HCT116 (cell line): ENCODE results near the gene CFHR2. TPM values are rescaled to one million over a fixed set of nuclear protein-coding genes. Genes with fewer than 3 reads are reported as not detected.
A peak's percentile ranks its signal among the peaks of the same experiment; 100 is the strongest.
"Not testable (repeated sequence)": the region's sequence is repeated elsewhere in the genome, so short reads cannot be mapped to it uniquely, and the experiment has no call there.

Source experiments
- ATAC-seq: fragments of 200-7000 bp; cut with Tn5 transposase; 2 replicates; pipeline ENCODE4 v1.9.1; 2020; ENCODE audit warnings: mild to moderate bottlenecking, moderate library complexity
- BruUV-seq: library from RNA; stranded (reverse); fragments of 400-500 nt; replicated peaks from 2 replicates; lab custom pipeline; 2021; lab: Mats Ljungman, UMichigan
- CTCF ChIA-PET: fragments of 300-600 bp; sonication (Branson Sonifier 250); formaldehyde crosslinking; loops from one replicate; lab custom pipeline; 2021; ENCODE audit warnings: antibody characterized with exemption; lab: Charles Lee
- POLR2A ChIA-PET: fragments of 300-600, 350-600 bp; sonication (Branson Sonifier 250); formaldehyde crosslinking; loops from one replicate; lab custom pipeline; 2021; ENCODE audit warnings: antibody characterized with exemption; lab: Charles Lee
- RAD21 ChIA-PET, 2 experiments: fragments of 300-600 bp; sonication (Branson Sonifier 250); formaldehyde crosslinking; loops; one replicate each; lab custom pipeline; 2023; ENCODE audit warnings: low total read pairs in 2 of 2; ENCODE audit not compliant: uncharacterized antibody in 2 of 2, unreplicated experiment in 2 of 2, low non-redundant PET in 1 of 2; lab: Charles Lee
- DNase-seq: peaks from one replicate; pipeline ENCODE4 v3.0.0-alpha.2; 2010; ENCODE audit warnings: low read depth, low spot score
- H2AFZ ChIP-seq: fragments of 200-600 bp; shearing (Covaris generic), sonication (generic); 2 replicates; pipeline ENCODE4 v1.6.1; 2017; ENCODE audit warnings: low read depth, mixed run types, mixed read lengths, antibody characterized with exemption, low read length; ENCODE audit not compliant: poor library complexity, severe bottlenecking
- H3K27ac ChIP-seq: 2 replicates; pipeline ENCODE4 v1.5.1; 2012; ENCODE audit warnings: low read depth, low read length
- H3K27me3 ChIP-seq: fragments of 200-600 bp; sonication (generic); 2 replicates; pipeline ENCODE4 v1.6.1; 2016; ENCODE audit warnings: mixed run types, low read length, mixed read lengths; ENCODE audit not compliant: insufficient read depth
- H3K36me3 ChIP-seq, 2 experiments: fragments of 200-500 bp in 1 of 2; fragments of 200-600 bp in 1 of 2; sonication (Bioruptor generic) in 1 of 2; sonication (generic) in 1 of 2; 2 replicates each; pipeline versions ENCODE4 v1.5.1 to v1.6.1; 2014 to 2016; ENCODE audit warnings: low read length in 2 of 2, inconsistent platforms in 1 of 2, mixed read lengths in 1 of 2, mixed run types in 1 of 2; ENCODE audit not compliant: insufficient read depth in 2 of 2, control insufficient read depth in 1 of 2
- H3K4me1 ChIP-seq, 2 experiments: fragments of 200-600 bp in 1 of 2; sonication (generic) in 1 of 2; 2 replicates each; pipeline versions ENCODE4 v1.5.1 to v1.6.1; 2012 to 2017; ENCODE audit warnings: low read length in 2 of 2, inconsistent platforms in 1 of 2, mild to moderate bottlenecking in 1 of 2, mixed read lengths in 1 of 2, mixed run types in 1 of 2, moderate library complexity in 1 of 2; ENCODE audit not compliant: insufficient read depth in 2 of 2, control insufficient read depth in 1 of 2
- H3K4me2 ChIP-seq: fragments of 200-600 bp; sonication (generic); 2 replicates; pipeline ENCODE4 v1.6.1; 2017; ENCODE audit warnings: mixed run types, low read length, mixed read lengths
- H3K4me3 ChIP-seq, 2 experiments: fragments of 200-600 bp in 1 of 2; sonication (generic) in 1 of 2; replicated peaks in 1 of 2; 2 replicates each; pipeline ENCODE4 v1.5.1; 2011 to 2016; ENCODE audit warnings: low read length in 2 of 2, control low read depth in 1 of 2, low read depth in 1 of 2, mild to moderate bottlenecking in 1 of 2, mixed read lengths in 1 of 2, mixed run types in 1 of 2
- H3K79me2 ChIP-seq: fragments of 200-600 bp; sonication (generic); 2 replicates; pipeline ENCODE4 v1.6.1; 2017; ENCODE audit warnings: mild to moderate bottlenecking, mixed run types, low read length, moderate library complexity, mixed read lengths; ENCODE audit not compliant: insufficient read depth
- H3K9ac ChIP-seq: fragments of 200-600 bp; sonication (generic); 2 replicates; pipeline ENCODE4 v1.6.1; 2016; ENCODE audit warnings: low read length, mixed read lengths
- H3K9me2 ChIP-seq: fragments of 200-600 bp; sonication (generic), shearing (Covaris generic); 2 replicates; pipeline ENCODE4 v1.6.1; 2017; ENCODE audit warnings: mixed run types, mild to moderate bottlenecking, moderate library complexity; ENCODE audit not compliant: insufficient read depth
- H3K9me3 ChIP-seq, 2 experiments: fragments of 200-500 bp in 1 of 2; fragments of 200-600 bp in 1 of 2; sonication (Bioruptor generic) in 1 of 2; sonication (generic) in 1 of 2; 2 replicates each; pipeline ENCODE4 v1.6.1; 2014 to 2017; ENCODE audit warnings: low read length in 2 of 2, mixed read lengths in 2 of 2, inconsistent platforms in 1 of 2, low read depth in 1 of 2, mild to moderate bottlenecking in 1 of 2, mixed run types in 1 of 2, moderate library complexity in 1 of 2; ENCODE audit not compliant: control insufficient read depth in 1 of 2, insufficient read depth in 1 of 2
- H4K20me1 ChIP-seq: fragments of 200-600 bp; sonication (generic), shearing (Covaris generic); 2 replicates; pipeline ENCODE4 v1.6.1; 2017; ENCODE audit warnings: mixed run types, mild to moderate bottlenecking, moderate library complexity; ENCODE audit not compliant: insufficient read depth
- intact Hi-C: fragments of 100-400 bp; cut with micrococcal nuclease; formaldehyde crosslinking; loops from 2 replicates; pipeline ENCODE4 v1.10.0; 2022
- total RNA-seq: library from RNA; stranded (reverse); gene quantifications from one replicate; pipeline ENCODE4 v1.2.1, GENCODE V29; 2021; ENCODE audit not compliant: unreplicated experiment
- TF ChIP-seq, protein P1 (sequence below), 3 experiments: fragments of 200-600 bp in 1 of 3; sonication (generic) in 1 of 3; IDR thresholded peaks in 2 of 3; conservative IDR thresholded peaks in 1 of 3; 2 replicates each; pipeline ENCODE4 v1.5.1; 2012 to 2017; ENCODE audit warnings: low read depth in 2 of 3, low read length in 2 of 3, antibody characterized with exemption in 1 of 3, borderline replicate concordance in 1 of 3, control low read depth in 1 of 3, mild to moderate bottlenecking in 1 of 3, mixed read lengths in 1 of 3, mixed run types in 1 of 3, moderate library complexity in 1 of 3; ENCODE audit not compliant: insufficient read depth in 1 of 3

CFHR2 gene
- total RNA-seq, 1 experiment from 2014 or later = not detected

DNA sequence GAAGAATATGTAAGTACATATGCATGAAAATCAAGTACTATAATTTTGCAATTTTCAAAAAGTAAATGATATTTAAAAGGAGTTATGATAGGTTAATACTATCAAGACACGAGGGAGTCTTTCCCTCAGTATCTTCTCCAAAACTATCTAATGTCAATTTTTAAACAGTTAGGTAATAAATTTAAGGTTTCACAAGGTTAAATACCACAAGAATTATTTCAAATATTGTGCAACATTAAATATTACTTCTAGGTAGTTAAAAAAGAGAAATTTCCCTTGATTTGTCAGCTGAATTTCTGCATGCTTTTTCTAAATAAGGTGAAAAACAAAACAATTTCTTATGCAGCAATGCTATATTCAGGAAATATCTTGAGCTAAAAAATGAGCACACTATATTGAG is 37.3 kb downstream of the CFHR2 start (continued):
- TF ChIP-seq, protein P1, sequence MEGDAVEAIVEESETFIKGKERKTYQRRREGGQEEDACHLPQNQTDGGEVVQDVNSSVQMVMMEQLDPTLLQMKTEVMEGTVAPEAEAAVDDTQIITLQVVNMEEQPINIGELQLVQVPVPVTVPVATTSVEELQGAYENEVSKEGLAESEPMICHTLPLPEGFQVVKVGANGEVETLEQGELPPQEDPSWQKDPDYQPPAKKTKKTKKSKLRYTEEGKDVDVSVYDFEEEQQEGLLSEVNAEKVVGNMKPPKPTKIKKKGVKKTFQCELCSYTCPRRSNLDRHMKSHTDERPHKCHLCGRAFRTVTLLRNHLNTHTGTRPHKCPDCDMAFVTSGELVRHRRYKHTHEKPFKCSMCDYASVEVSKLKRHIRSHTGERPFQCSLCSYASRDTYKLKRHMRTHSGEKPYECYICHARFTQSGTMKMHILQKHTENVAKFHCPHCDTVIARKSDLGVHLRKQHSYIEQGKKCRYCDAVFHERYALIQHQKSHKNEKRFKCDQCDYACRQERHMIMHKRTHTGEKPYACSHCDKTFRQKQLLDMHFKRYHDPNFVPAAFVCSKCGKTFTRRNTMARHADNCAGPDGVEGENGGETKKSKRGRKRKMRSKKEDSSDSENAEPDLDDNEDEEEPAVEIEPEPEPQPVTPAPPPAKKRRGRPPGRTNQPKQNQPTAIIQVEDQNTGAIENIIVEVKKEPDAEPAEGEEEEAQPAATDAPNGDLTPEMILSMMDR (IDR thresholded peaks at IDR 0.05 in 2 of 3, conservative IDR thresholded peaks at IDR 0.05 in 1 of 3; ENCODE audit: borderline replicate concordance in 1 of 3, insufficient read depth in 1 of 3, low read depth in 2 of 3, low read length in 2 of 3) = no peak
- TF ChIP-seq, all 23 proteins: peak for 0

DNA sequence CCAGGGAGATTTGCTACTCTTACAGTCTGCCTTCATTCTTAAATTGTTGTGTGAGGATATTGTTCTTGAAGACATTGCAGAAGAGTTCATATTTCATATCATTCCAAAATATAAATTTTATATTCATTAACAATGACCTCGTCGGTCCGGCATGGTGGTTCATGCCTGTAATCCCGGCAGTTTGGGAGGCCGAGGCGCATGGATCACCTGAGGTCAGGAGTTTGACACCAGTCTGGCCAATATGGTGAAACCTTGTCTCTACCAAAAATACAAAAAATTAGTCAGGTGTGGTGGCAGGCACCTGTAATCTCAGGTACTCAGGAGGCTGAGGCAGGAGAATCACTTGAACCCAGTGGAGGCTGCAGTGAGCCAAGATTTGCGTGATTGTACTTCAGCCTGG is 38.7 kb downstream of the CFHR2 start:
- H3K4me1 ChIP-seq, H3K79me2 ChIP-seq, H3K4me2 ChIP-seq, H3K9ac ChIP-seq, intact Hi-C loops, H3K4me3 ChIP-seq, H2AFZ ChIP-seq, DNase-seq, H3K9me3 ChIP-seq, H3K36me3 ChIP-seq, RAD21 ChIA-PET, CTCF ChIA-PET, POLR2A ChIA-PET, H3K27me3 ChIP-seq, ATAC-seq, H3K9me2 ChIP-seq, H3K27ac ChIP-seq, BruUV-seq, H4K20me1 ChIP-seq: not testable (repeated sequence)

DNA sequence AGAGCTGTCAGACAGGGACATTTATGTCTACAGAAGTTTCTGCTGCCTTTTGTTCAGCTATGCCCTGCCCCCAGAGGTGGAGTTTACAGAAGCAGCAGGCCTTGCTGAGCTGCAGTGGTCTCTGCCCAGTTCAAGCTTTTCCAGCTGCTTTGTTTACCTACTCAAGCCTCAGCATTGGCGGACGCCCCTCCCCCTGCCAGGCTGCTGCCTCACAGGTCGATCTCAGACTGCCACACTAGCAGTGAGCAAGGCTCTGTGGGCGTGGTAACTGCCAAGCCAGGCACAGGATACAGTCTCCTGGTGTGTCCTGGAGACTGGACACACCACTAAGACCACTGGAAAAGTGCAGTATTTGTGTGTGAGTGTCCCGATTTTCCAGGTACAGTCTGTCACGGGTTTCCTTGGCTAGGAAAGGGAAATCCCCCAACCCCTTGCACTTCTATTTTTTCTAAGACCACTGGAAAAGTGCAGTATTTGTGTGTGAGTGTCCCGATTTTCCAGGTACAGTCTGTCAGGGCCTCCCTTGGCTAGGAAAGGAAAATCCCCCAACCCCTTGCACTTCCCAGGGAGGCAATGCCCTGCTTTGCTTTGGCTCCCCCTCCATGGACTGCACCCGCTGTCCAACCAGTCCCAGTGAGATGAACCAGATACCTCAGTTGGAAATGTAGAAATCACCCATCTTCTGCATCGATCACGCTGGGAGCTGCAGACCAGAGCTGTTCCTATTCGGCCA is 48.5 kb downstream of the CFHR2 start:
- H3K4me3 ChIP-seq, H4K20me1 ChIP-seq, H3K27me3 ChIP-seq, BruUV-seq, H3K9me2 ChIP-seq, H3K9ac ChIP-seq, H3K79me2 ChIP-seq, H3K27ac ChIP-seq, H2AFZ ChIP-seq, POLR2A ChIA-PET, H3K36me3 ChIP-seq, RAD21 ChIA-PET, CTCF ChIA-PET, H3K4me1 ChIP-seq, intact Hi-C loops, H3K9me3 ChIP-seq: not testable (repeated sequence)
- peak overlapping the region; percentile 23; the same call in 1 of the 2 replicates for H3K4me2 ChIP-seq
- peak; percentile 15 for DNase-seq
- peak; percentile 88 for ATAC-seq
